Tibial artery (tissue), 4 donors: ENCODE data around the gene CHST8.
A peak's percentile ranks its signal among the peaks of the same experiment; 100 is the strongest.

Experiments
- DNase-seq, 2 donors: peaks; one replicate each; pipeline ENCODE4 v3.0.0-alpha.2; 2019
- H3K27ac ChIP-seq, 2 donors: fragments of 200-600 bp; sonication (generic) in 1 of 2; 1 replicate in 1 of 2; 2 replicates in 1 of 2; pipeline ENCODE4 v1.5.1; 2018 to 2019; ENCODE audit warnings: mild to moderate bottlenecking in 1 of 2
- H3K27me3 ChIP-seq, 2 donors: fragments of 200-600 bp; sonication (generic) in 1 of 2; one replicate each; pipeline versions ENCODE4 v1.5.1 to v1.6.0; 2016 to 2019
- H3K36me3 ChIP-seq, 3 donors: fragments of 200-600 bp; sonication (generic) in 2 of 3; one replicate each; pipeline ENCODE4 v1.5.1; 2016 to 2019; ENCODE audit warnings: mild to moderate bottlenecking in 2 of 3
- H3K4me1 ChIP-seq, 4 donors: fragments of 200-600 bp; sonication (generic) in 2 of 4; 1 replicate in 3 of 4; 2 replicates in 1 of 4; pipeline ENCODE4 v1.5.1; 2016 to 2019
- H3K4me3 ChIP-seq, 2 donors: fragments of 200-600 bp; sonication (generic) in 1 of 2; 1 replicate in 1 of 2; 2 replicates in 1 of 2; pipeline ENCODE4 v1.5.1; 2018 to 2019; ENCODE audit warnings: mild to moderate bottlenecking in 2 of 2
- H3K9me3 ChIP-seq, 3 donors: fragments of 200-600 bp; sonication (generic) in 1 of 3; one replicate each; pipeline ENCODE4 v1.5.1; 2016 to 2019
- intact Hi-C: fragments of 100-400 bp; cut with DNase I; formaldehyde crosslinking; loops from one replicate; pipeline ENCODE4 v1.15.0; 2023; ENCODE audit warnings: low total_unique reads
- TF ChIP-seq, protein P1 (sequence below), 2 experiments: fragments of 200-600 bp in 1 of 2; fragments of 450-650 bp in 1 of 2; IDR thresholded peaks; one replicate each; pipeline ENCODE4 v1.5.1; 2017 to 2019; ENCODE audit warnings: antibody characterized with exemption in 2 of 2, mild to moderate bottlenecking in 1 of 2, moderate library complexity in 1 of 2

The CHST8 gene

DNA sequence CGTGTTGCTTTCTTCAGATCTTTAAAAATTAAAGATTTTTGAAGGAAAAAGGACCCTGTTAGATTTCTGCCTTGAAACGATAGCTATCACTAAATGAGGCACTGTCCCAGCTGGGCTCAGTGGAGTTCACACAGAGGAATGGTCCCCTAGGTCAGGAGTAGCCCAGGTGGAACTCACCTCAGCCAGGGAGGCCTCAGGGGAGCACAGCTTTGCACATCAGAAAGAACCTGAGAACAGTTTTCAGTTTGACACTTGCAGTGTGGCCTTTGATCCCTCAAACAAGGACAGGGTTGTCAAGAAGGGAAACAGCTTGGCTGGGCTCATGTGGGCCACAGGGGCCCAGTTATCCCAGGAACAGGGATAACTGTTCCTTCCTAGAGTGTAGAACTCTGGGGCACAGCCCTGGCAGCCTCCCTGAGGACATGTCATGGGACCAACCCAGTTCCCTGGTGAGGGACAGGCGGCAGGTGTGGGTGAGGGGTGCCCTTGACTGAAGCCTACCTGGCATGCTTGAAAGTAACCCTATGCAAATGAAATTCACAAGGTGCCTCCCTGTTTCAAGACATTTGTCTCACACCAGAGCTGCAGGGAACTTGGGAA is 59.4 kb downstream of the CHST8 start:
- DNase-seq: no peak
- TF ChIP-seq, protein P1, sequence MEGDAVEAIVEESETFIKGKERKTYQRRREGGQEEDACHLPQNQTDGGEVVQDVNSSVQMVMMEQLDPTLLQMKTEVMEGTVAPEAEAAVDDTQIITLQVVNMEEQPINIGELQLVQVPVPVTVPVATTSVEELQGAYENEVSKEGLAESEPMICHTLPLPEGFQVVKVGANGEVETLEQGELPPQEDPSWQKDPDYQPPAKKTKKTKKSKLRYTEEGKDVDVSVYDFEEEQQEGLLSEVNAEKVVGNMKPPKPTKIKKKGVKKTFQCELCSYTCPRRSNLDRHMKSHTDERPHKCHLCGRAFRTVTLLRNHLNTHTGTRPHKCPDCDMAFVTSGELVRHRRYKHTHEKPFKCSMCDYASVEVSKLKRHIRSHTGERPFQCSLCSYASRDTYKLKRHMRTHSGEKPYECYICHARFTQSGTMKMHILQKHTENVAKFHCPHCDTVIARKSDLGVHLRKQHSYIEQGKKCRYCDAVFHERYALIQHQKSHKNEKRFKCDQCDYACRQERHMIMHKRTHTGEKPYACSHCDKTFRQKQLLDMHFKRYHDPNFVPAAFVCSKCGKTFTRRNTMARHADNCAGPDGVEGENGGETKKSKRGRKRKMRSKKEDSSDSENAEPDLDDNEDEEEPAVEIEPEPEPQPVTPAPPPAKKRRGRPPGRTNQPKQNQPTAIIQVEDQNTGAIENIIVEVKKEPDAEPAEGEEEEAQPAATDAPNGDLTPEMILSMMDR (IDR thresholded peaks at IDR 0.05): no peak

DNA sequence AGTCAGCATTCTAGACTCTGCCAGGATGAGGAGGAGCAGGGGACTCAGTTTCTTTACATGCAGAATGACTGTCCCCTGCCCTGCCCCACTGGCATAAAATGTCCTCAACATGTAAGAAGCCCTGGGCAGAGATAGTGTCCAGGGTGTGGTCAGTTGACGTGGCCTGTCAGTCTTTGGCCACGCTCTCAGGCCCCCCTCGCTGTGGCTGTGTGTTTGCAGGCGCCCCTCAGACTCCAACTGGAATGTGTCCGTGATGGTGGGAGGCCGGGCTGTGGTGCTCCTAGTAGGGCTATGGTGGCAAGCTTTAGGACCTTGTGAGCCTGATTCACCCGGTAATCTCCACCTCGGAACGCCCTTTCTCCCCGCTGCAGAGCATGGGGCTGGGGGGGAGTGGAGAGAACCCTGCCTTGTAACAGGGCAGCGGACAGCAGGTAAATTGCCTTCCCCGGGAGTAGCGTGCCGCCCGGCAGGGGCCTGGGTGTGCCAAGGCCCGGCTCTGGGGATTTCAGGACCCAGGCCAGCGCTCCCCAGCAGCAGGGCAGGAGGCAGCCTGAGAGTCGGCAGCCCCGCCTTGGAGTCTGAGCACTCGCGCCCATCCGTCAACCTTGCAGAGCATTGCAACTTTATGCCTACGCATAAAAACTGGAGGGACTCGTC is 62.3 kb downstream of the CHST8 start:
- Histone ChIP-seq H3K27ac (no peak overlapping the region), H3K4me1 (no peaks in the 10 kb centered on the region), H3K9me3 (no peaks in the 10 kb centered on the region), H3K36me3 (no peaks in the 10 kb centered on the region), H3K27me3 (peaks cover 0 to 43% of the 10 kb centered on the region in 2 donors), H3K4me3 (no peak overlapping the region)
- no peak for DNase-seq
- TF ChIP-seq, protein P1 (IDR thresholded peaks at IDR 0.05): no peak
- intact Hi-C loops: no loop called here

More for the DNA sequence above, 59.4 kb downstream of the CHST8 start:
- Histone ChIP-seq H3K4me3 (no peak overlapping the region), H3K36me3 (no peaks in the 10 kb centered on the region), H3K27me3 (peaks cover 0 to 30% of the 10 kb centered on the region in 2 donors), H3K27ac (no peak overlapping the region), H3K4me1 (no peaks in the 10 kb centered on the region), H3K9me3 (no peaks in the 10 kb centered on the region)
- intact Hi-C loops: no loop called here

GRCh38 chr19:33684538-33685232 is 62.9 kb downstream of the CHST8 start:
- H3K27ac ChIP-seq: no peak overlapping the region
- TF ChIP-seq, protein P1 (IDR thresholded peaks at IDR 0.05): no peak
- H3K9me3 ChIP-seq: no peaks in the 10 kb centered on the region
- peak in 1 of 2 donors; percentile 39 for DNase-seq
- no peaks in the 10 kb centered on the region for H3K36me3 ChIP-seq
- intact Hi-C loops: no loop called here
- no peak overlapping the region for H3K4me3 ChIP-seq
- H3K4me1 ChIP-seq: no peaks in the 10 kb centered on the region
- H3K27me3 ChIP-seq: peaks cover 0 to 47% of the 10 kb centered on the region in 2 donors

GRCh38 chr19:33685541-33685940 is 63.8 kb downstream of the CHST8 start:
- no peak overlapping the region for H3K27ac ChIP-seq
- H3K4me3 ChIP-seq: no peak overlapping the region
- H3K4me1 ChIP-seq: no peaks in the 10 kb centered on the region
- H3K9me3 ChIP-seq: no peaks in the 10 kb centered on the region
- H3K36me3 ChIP-seq: no peaks in the 10 kb centered on the region
- intact Hi-C loops: no loop called here
- H3K27me3 ChIP-seq: peaks cover 0 to 47% of the 10 kb centered on the region in 2 donors
- peak in 1 of 2 donors; percentile 35 for DNase-seq
- TF ChIP-seq, protein P1 (IDR thresholded peaks at IDR 0.05): no peak

- peak in 1 of 2 donors; percentile 29 for DNase-seq
- no peak overlapping the region for H3K4me3 ChIP-seq
- H3K27ac ChIP-seq: no peak overlapping the region
- no peaks in the 10 kb centered on the region for H3K36me3 ChIP-seq
- intact Hi-C loops: no loop called here
- TF ChIP-seq, protein P1 (IDR thresholded peaks at IDR 0.05): no peak
- peaks cover 0 to 47% of the 10 kb centered on the region in 2 donors for H3K27me3 ChIP-seq
- no peaks in the 10 kb centered on the region for H3K4me1 ChIP-seq
- H3K9me3 ChIP-seq: no peaks in the 10 kb centered on the region
These were observed 64.5 kb downstream of the CHST8 start for GRCh38 chr19:33686262-33686661.
